ENCODE measurements around the gene NEURL1B. TPM values are rescaled to one million over a fixed set of nuclear protein-coding genes. Genes with fewer than 3 reads are reported as not detected.

The NEURL1B gene
- total RNA-seq, 2 donors from 2014 or later = 17.3 to 17.6 TPM

GRCh38 chr5:172683645-172684471 lies 42.8 kb downstream of the NEURL1B start:
- H3K27ac ChIP-seq = no peak overlapping the region
- TF ChIP-seq CTCF (IDR thresholded peaks at IDR 0.05) = no peak
- no peaks in the 10 kb centered on the region for H3K9me3 ChIP-seq
- no peak overlapping the region for H3K4me3 ChIP-seq
- no peaks in the 10 kb centered on the region for H3K36me3 ChIP-seq
- DNase-seq (ENCODE audit: low spot score) (no peak), ATAC-seq (ENCODE audit: insufficient number of reproducible peaks, low FRiP score, low read depth) (no peak)
- H3K27me3 ChIP-seq (replicated peaks; ENCODE audit: insufficient read depth) = no peaks in the 10 kb centered on the region
- peaks cover 11 to 48% of the 10 kb centered on the region in 2 donors for H3K4me1 ChIP-seq (ENCODE audit: control insufficient read depth in 1 of 2, low read depth in 2 of 2)

GRCh38 chr5:172685091-172685490 lies 44.0 kb downstream of the NEURL1B start:
- no peak for TF ChIP-seq CTCF (IDR thresholded peaks at IDR 0.05)
- no peaks in the 10 kb centered on the region for H3K36me3 ChIP-seq
- H3K4me1 ChIP-seq (ENCODE audit: control insufficient read depth in 1 of 2, low read depth in 2 of 2) = peaks cover 19 to 48% of the 10 kb centered on the region in 2 donors
- no peaks in the 10 kb centered on the region for H3K9me3 ChIP-seq
- ATAC-seq (ENCODE audit: insufficient number of reproducible peaks, low FRiP score, low read depth) (no peak), DNase-seq (ENCODE audit: low spot score) (no peak)
- H3K27ac ChIP-seq = no peak overlapping the region
- no peaks in the 10 kb centered on the region for H3K27me3 ChIP-seq (replicated peaks; ENCODE audit: insufficient read depth)
- no peak overlapping the region for H3K4me3 ChIP-seq

GRCh38 chr5:172686111-172686510 lies 45.0 kb downstream of the NEURL1B start:
- no peaks in the 10 kb centered on the region for H3K36me3 ChIP-seq
- ATAC-seq (ENCODE audit: insufficient number of reproducible peaks, low FRiP score, low read depth) = no peak

GRCh38 chr5:172686539-172687390 lies 45.7 kb downstream of the NEURL1B start:
- DNase-seq (ENCODE audit: low spot score) = no peak
- Histone ChIP-seq H3K36me3 (no peaks in the 10 kb centered on the region), H3K27me3 (replicated peaks; ENCODE audit: insufficient read depth) (no peaks in the 10 kb centered on the region), H3K9me3 (no peaks in the 10 kb centered on the region), H3K4me1 (ENCODE audit: control insufficient read depth in 1 of 2, low read depth in 2 of 2) (peaks cover 32 to 63% of the 10 kb centered on the region in 2 donors), H3K4me3 (no peak overlapping the region), H3K27ac (no peak overlapping the region)
- ATAC-seq (ENCODE audit: insufficient number of reproducible peaks, low FRiP score, low read depth) = no peak
- no peak for TF ChIP-seq CTCF (IDR thresholded peaks at IDR 0.05)

More at GRCh38 chr5:172686111-172686510, 45.0 kb downstream of the NEURL1B start:
- Histone ChIP-seq H3K9me3 (no peaks in the 10 kb centered on the region), H3K4me3 (no peak overlapping the region), H3K27ac (no peak overlapping the region), H3K27me3 (replicated peaks; ENCODE audit: insufficient read depth) (no peaks in the 10 kb centered on the region), H3K4me1 (ENCODE audit: control insufficient read depth in 1 of 2, low read depth in 2 of 2) (peaks cover 28 to 56% of the 10 kb centered on the region in 2 donors)
- DNase-seq (ENCODE audit: low spot score) = no peak
- TF ChIP-seq CTCF (IDR thresholded peaks at IDR 0.05) = no peak

GRCh38 chr5:172687940-172688339 lies 46.9 kb downstream of the NEURL1B start:
- DNase-seq (ENCODE audit: low spot score) = no peak
- H3K4me1 ChIP-seq (ENCODE audit: control insufficient read depth in 1 of 2, low read depth in 2 of 2) = peaks cover 41 to 75% of the 10 kb centered on the region in 2 donors
- TF ChIP-seq CTCF (IDR thresholded peaks at IDR 0.05) = no peak
- H3K4me3 ChIP-seq = no peak overlapping the region
- no peaks in the 10 kb centered on the region for H3K9me3 ChIP-seq
- H3K27ac ChIP-seq = peak overlapping the region; percentile 51 to 56
- H3K27me3 ChIP-seq (replicated peaks; ENCODE audit: insufficient read depth) = no peaks in the 10 kb centered on the region
- no peak for ATAC-seq (ENCODE audit: insufficient number of reproducible peaks, low FRiP score, low read depth)
- no peaks in the 10 kb centered on the region for H3K36me3 ChIP-seq
